ENCODE results near the gene NGEF.

NGEF gene

DNA sequence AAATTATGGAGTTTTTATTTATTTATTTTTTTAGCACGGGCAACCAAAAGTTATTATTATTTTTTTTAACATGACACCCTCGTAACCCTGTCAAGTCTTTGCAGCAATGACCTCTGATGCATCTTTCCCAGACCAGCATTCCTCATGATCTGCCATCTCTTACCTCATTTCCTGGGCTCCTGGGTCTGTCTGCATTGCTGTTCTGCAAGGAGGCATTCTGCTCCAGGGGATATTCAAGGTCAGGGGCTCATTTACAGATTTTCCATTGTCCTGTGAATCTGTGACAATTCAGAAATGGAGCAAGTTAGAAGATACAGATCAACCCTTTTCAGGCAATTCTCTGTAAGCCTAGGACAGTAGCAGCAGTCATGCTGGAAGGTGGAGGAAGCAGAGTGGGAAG, 43.0 kb downstream of the NGEF start:
- no peak for DNase-seq (ENCODE audit: low spot score)

DNA sequence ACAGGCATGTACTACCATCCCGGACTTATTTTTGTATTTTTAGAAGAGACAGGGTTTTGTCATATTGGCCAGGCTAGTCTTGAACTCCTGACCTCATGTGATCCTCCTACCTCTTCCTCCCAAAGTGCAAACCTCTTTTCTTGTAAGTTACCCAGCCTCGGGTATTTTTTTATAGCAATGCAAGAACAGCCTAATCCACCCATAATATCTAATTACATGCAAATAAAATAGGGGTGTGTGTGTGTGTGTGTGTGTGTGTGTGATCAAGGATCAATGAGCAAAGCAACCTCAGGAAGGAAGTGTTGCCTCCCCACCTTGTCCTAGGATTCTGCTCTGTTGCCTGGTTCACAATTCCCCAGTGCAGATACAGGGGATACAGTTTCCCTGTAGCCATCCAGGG, 45.6 kb downstream of the NGEF start:
- DNase-seq (ENCODE audit: low spot score) = no peak

DNA sequence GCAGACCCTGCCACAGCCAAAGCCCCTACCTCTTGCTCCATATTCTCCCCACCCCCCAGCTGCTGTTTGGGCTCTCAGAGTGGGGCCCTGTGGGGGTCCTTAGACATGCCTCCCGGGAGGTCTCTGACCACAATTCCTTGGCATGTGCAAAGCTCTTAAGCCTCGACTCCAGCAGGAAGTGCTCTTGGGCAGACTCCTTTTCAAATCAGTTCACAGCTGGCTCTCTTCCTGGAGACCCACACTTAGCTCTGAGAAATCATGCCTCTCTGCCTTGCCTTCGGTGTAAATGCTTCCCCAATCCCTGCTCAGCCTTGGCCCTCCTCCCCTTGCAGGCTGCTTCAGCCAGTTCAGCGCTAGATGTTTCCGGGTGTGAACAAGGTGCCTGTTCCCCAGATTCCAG, 46.9 kb downstream of the NGEF start:
- no peak for DNase-seq (ENCODE audit: low spot score)

DNA sequence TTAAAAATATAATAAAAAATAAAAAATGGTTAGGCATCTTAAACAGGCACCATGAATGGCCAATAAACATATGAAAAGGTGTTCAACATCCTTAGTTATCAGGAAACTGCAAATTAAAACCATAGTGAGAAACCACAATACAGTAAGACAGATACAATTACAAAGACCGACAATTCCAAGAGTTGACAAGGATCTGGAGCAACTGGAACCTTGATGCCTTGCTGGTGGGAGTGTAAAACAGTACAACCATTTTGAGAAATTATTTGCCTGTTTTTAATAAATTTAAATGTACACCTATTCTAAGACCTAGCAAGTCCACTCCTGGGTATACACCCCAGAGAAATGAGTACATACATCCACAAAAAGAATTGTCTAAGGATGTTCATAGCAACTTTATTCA, 49.1 kb downstream of the NGEF start:
- no peak for DNase-seq (ENCODE audit: low spot score)

DNA sequence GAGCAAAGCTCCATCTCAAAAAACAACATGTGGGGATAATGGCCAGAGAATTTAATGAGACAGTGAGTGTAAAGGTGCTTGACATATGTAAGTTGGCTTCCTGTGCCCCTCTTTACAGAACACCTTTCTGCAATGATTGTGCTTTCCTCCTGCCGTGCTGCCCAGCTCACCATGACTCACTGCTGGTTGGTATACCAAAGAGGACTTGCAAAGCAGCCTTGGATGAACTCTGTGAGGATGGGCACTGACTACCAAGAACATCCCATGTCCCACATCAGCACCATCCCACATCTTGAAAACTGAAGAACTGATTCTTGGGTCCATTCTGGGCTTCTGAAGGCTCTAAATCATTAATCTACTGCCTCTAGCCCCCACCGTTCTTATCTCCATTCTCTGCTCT, 52.2 kb downstream of the NGEF start:
- DNase-seq (ENCODE audit: low spot score) = peak; percentile 1

DNA sequence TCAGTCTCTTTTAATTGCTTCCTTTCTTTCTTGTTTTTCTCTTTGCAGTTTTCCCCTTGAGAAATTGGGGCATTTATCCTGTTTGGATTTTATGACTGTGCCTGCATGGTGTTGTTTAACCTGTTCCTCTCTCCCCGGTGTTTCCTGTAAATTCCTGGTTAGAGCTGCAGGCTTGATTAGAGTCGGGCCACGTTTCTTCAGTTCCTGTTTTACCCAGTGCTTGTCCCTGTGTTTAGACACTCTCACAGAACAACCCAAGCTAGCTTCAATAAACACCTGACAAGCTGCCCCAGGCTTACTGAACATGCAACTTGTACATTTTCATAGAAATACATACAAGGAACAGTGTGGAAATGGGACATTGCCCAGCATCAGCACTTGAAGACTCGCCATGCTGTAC, 53.9 kb downstream of the NGEF start:
- DNase-seq (ENCODE audit: low spot score) = no peak

DNA sequence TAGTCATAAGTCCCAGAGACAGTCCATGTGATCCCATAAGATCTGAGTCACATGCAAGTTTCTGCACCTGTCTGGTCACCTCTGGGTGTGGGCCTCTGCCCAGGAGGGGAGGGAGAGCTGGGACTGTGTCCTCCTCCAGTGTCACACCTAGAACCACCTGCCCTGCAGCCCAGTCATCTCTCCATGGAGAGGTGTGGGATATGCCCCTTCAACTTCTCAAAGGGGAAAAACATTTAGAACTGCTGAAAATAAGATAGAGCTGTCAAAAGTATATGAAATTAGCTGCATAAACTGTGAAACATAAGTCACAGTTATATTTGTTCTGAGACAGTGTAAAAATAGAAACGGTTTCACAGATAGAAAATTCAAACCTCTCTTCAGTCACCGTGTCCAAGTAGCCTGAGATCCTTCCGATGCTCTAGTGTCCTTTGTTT, 55.4 kb downstream of the NGEF start:
- DNase-seq (ENCODE audit: low spot score) = no peak

DNA sequence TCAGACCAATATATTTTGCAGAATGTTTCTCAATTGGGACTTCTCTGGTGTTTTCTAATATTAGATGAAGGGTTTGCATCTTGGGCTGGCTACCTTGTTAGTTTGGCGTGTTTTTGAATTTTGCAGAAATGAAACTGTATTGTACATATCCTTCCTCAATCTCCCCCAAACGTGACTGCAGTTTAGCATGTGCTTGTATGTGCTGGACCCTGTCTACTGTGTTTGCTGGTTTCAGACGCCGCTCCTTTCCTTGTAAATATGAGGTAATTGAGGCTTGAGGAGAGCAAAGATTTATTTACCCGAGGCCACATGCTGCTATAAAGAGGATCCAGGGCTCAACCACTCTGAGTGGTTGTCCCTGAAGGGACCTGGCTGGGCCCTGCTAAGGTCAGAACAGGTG, 57.2 kb downstream of the NGEF start:
- DNase-seq (ENCODE audit: low spot score) = no peak

DNA sequence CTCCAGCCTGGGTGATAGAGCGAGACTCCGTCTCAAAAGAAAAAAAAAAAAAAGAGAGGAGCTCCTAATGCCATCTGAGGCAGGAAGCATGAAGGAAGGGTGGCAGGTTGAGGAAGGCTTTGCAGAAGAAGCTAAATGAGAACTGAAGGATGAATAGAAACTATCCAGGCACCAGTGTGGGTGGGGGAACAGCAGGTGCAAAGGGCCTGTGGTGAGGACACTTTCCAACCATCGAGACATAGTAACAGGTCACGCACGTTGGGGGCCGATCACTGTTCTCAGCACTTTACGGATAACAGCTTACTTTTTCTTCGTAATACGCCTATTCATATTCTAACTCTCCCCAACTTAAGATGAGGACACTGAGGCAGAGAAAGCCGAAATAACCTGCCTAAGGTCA, 58.4 kb downstream of the NGEF start:
- DNase-seq (ENCODE audit: low spot score) = no peak

DNA sequence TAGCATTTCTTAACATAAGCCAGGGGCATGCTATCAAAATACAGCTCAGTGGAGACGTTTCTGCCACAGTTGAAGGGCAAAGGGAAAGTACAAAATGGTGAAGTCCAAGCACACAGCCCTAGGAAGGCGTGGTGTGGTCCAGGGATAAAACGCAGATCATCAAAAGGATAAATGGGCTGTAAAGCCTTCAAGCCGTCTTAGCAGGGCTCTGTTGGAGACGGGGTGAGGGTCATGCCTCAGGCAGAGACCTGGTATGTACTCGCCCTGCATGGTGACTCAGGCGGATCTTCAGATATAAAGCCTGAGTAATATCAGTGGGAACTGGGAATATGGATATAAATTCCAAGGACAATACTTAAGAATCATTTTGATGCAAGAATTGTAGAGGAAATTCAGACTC, 61.2 kb downstream of the NGEF start:
- no peak for DNase-seq (ENCODE audit: low spot score)

DNA sequence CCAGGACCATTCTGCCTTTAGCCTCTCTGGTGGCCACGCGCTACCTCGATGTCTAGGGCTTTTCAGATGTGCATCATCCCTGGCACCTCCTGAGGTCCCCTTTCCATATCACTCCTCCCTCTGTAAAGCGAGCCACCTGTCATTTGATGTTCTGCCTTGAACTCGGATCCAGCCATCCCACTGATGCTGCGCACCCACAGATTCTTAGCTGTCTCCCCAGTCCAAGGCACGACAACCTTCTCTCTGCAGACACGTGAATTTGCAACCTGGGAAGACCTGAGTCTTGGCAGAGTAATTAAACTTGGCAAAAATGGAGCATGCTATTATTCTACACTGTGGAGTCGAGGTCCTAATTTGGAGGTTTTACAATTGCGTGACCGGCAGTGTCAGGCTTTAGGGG, 61.9 kb downstream of the NGEF start:
- no peak for DNase-seq (ENCODE audit: low spot score)

DNA sequence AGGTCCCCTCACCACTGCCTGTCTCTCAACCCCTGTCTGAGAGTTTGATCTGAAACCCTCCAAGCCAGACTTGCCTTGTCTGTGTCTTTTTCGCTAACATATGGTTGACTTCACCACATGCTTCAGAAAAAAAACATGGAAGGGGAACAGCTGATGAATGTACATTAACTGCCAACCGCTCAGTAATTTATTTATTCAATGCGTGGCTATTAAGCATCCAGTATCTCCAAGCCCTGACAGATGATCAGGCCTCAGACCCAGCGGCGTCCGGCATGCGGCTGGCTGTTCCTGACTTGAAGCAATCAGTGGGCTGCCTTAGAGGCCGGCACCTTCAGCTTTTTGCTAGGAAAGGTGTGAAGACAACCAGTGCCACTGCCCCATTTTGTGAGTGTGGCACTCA, 62.3 kb downstream of the NGEF start:
- DNase-seq (ENCODE audit: low spot score) = no peak

DNA sequence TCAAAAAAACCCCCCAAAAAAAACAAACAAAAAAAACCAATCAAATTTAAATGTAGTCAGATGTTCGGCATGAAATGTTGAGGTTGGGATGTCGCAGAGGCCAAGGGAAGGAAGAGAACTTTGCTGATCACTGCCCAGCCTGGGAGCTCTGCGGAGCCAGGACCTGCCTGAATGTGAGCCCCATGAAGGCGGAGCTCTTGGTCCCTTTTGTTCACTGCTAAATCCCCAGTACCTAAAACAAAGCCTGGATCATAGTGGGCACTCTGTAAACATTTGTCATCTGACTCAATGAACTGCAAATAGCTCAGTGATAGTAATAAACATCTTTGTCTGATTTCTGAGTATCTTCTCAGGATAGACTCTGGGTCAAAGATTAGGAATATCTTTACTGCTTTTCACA, 64.0 kb downstream of the NGEF start:
- DNase-seq (ENCODE audit: low spot score) = no peak

DNA sequence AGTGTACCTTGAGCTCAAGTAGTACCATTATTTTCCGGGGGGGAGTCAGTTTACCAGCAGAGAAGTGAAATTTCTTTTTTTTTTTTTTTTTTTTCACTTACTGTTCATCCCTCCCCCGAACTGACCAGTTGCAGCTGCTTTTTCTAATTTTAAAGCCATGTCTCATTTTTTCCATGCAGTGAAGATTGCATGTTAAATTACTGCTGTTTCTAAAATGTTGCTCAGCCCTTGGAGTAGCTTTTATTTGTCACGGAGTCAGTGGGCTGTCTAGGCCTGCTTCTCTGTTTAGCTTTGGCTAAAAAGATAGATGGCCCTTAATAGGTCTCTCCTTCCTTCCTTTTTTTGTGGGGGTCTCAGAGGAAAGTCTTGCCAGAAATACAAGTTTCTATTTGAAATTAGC, 70.2 kb downstream of the NGEF start:
- DNase-seq (ENCODE audit: low spot score) = peak; percentile 24

DNA sequence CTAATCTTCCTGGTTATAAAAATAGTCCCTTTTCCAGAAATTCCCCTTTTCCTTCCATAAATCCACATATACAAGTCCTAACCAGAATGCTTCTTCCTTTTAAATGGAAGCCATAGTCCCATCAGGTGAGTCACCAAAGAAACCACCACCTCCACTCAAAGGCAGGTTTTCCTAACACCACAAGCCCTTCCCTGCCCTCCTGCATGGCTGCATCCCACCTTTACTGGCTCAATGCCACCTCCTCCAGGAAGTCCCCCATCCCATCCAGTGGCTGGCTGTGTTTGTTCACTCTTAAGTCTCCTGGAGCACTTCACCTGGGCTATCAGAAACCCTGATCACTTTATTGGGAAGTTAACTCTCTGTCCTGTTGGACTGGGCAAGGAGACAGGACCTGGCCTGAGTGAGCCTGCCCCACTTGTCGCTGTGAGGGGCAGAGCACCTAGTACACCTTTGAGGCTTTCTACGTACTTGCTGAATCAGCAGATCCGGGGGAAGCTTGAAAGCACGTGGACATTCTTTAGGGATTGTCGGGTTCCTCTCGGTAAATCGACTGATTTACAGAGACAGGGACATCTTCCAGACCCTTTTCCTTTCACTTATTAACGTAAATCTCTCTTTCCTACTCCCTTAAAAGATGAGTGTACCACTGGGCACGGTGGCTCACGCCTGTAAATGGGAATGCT, 71.0 kb downstream of the NGEF start:
- DNase-seq (ENCODE audit: low spot score) = no peak

DNA sequence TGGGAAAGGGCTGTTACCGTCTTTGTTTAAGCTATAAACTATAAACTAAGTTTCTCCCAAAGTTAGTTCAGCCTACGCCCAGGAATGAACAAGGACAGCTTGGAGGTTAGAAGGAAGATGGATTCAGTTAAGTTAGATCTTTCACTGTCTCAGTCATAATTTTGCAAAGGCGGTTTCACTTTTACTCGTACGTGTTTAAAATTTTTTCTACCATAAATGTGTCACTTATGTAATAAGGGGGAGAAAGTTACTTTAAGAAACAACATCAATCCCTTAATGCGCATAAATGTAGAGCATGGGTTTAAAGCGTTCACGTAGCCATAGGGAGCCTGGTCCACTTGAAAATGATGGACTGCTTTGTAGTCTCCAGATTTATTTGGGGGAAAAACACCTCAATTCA, 71.7 kb downstream of the NGEF start:
- DNase-seq (ENCODE audit: low spot score) = no peak

DNA sequence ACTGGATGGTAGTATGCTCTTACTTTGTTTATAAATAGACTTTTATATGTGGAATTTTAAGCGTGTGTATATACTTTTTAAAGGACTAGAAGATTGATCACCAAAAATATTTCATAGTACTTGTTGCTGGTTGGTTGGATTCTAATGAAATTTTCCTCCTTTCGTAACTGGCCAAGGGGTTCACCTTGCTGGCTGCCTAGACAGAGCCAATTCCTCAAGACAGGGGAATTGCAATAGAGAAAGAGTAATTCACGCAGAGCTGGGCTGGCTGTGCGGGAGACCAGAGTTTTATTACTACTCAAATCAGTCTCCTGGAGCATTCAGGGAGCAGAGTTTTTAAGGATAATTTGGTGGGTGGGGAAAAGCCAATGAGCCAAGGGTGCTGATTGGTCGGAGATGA, 72.3 kb downstream of the NGEF start:
- no peak for DNase-seq (ENCODE audit: low spot score)

DNA sequence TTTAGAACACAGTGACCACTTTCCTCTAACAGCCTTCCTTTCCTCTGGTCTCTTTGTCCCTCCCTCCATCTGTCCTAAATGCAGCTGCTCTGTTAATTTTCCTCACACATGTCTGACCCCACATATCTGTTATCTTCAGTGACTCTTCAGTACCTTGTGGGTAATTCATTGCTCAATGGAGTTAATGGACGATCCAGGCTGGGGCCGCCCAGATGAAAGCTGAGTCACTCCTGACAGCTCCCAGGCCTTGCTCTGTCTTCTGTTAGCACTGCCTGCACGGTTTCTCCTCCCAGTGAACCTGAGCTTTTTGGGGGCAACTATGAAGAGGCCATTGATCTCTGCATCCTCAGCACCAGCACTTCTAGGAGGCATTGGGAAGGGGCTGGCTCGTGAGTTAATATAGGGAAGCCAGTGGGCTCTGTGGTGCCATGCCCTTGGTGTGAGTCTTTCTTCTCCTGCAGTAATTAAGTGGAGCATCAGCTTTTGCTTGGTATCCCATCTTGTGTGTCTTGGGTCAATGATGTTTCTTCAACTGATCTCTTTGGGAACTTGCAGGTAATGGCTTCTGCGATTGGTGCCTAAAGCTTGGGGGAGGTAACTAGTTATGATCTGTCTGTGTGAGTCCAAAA, 75.7 kb downstream of the NGEF start:
- peak; percentile 82 for DNase-seq (ENCODE audit: low spot score)

DNA sequence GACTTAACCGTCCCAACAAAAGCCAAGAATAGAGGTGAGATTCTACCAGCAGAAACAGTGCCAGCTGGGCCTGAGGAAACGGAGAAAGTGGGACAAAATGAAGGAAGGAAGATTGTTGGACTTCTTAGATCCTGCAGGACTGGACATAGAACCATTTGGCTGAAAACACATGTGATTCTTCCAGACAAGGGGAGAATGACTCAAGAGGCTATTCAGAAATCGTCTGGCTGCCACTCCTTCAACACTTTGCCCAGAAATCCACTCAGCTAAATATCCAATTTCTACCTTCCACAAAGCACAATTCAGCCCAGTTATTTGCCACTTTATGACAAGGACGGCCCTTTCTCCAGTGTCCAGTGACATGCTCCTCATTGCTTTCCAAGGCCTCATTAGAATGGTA, 81.4 kb downstream of the NGEF start:
- DNase-seq (ENCODE audit: low spot score) = no peak

DNA sequence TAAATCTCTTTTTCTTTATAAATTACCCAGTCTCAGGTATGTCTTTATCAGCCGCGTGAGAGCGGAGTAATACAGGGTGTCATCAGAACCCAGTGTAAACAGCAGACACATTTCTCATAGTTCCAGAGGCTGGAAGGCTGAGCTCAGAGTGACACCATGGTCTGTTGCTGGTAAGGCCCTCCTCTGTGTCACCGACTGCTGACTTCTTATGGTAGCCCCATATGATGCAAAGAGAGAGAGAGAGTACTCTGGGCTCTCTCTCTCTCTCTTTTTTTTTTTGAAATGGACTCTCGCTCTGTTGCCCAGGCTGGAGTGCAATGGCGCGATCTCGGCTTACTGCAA, 83.0 kb downstream of the NGEF start:
- DNase-seq (ENCODE audit: low spot score) = no peak

DNA sequence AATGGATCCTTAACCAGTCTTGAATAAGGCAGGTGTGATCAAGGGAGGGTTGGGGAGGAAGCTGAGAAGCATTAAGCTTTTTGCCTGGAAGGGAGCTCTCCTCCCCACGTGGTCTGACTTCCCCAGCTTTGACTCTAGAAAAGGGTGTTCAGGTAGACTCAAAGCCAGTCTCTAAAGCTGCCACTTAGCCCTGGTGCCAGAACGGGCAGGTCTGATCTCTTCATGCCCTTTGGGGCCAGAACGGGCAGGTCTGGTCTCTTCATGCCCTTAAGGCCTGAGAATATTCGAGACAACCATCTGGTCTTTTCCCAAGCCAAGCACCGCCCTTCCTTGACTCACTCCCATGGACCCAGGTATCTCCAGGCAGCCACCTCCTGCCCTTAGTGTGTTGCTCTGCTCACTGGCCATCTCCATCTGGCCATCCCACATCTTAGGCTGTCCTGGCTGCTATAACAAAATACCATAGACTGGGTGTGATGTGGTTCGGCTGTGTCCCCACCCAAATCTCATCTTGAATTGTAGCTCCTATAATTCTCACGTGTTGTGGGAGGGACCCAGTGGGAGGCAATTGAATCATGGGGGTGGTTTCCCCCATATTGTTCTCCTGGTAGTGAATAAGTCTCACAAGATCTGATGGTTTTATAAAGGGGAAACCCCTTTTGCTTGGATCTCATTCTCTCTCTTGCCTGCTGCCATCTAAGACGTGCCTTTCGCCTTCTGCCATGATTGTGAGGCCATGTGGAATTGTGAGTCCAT, 83.6 kb downstream of the NGEF start:
- DNase-seq (ENCODE audit: low spot score) = no peak

DNA sequence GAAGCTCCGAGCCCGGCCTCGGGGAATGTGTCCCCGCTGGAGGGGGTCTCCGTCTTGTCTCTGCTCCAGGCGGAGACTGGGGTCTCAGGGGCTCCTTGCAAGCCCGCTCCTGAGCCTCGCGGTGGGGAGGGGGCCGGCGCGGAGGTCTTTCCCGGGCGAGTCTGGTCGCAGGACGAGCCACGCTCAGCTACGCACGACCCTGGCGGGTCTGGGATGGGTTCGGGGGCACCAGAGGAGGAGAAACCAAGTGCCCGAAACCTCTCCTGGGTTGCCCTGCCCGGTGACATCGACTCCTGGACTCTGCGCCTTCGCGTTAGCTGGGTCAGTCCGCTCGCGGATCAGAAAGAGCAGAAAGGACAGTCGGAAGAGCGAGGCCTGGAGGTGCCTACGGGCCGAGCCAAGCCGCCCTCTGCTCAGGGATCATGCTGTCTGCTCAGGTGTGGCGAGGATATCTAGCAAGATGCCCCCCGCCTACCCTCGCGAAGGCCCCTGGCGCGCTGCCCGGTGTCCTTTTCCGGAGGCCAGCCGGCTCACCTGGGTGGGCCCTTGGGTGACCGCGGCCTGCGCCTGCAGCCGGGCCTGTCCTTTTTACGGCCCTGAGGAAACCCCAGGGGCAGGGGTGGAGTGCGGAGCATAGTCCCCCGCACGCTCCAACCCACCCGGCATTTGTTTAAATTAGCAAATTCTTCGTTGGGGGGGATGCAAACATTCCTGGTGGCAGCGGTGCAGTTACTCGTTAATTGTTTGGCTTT, 84.3 kb downstream of the NGEF start:
- no peak for DNase-seq (ENCODE audit: low spot score)
